ENCODE results near the gene ZKSCAN8. TPM values are rescaled to one million over a fixed set of nuclear protein-coding genes. Genes with fewer than 3 reads are reported as not detected.
A peak's percentile ranks its signal among the peaks of the same experiment; 100 is the strongest.
"Not testable (repeated sequence)": the region's sequence is repeated elsewhere in the genome, so short reads cannot be mapped to it uniquely, and the experiment has no call there.

The ZKSCAN8 gene
- total RNA-seq: 23.8 and 26.4 TPM in 2 replicates
- polyA plus RNA-seq (2012): 10.4 TPM

DNA sequence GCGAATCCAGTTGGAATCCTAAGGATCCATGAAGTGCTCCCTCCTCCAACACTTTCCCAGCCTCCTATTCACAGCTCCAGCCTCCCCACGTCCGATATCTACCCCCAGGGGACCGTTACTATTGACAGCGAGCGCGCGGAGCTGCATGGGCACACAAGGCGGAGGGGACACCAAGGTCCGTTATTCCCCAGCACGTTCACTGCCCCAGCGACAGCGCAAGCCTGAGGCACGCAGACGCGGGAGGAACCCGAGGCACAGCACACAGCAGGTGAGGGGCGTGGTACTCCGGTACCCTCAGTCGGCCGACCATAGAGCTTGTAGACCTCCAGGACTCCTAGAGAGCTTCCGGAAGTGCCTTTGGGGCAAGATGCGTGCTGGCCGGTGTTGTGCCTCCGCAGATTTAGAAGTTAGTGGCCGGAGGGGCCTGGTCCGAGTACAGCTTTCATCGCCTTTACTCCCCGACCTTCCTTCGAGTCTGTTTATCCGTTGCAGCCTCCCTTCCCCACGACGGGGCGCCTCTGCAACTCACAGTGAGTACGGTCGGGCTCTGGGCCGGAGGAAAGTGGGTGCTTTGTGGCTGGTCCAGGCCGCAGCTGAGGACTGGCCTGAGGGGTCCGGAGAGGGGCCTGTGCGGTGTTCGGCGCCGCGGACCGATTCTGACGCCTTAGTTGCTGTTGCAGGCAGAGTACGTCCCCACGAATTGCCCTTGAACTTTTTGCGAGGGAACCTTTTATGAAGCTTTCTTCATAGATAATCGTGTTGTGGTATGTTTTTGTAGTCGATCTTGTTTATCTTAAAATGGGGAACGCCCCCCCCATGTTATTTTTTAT lies at the start of gene ZKSCAN8:
Gene ZKSCAN8 (plus strand): TSS at position 384 of the 830 bp plus-strand sequence. CDS start 6,525 bp downstream, outside the sequence.
- peak; percentile 94 for DNase-seq (ENCODE audit: low read depth)

DNA sequence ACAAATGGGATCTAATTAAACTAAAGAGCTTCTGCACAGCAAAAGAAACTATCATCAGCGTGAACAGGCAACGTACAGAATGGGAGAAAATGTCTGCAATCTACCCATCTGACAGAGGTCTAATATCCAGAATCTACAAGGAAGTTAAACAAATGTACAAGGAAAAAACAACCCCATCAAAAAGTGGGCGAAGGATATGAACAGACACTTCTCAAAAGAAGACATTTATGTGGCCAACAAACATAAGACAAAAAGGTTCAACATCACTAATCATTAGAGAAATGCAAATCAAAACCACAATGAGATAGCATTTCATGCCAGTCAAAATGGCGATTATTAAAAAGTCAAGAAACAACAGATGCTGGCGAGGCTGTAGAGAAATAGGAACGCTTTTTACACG lies 39.5 kb upstream of the ZKSCAN8 start:
- DNase-seq (ENCODE audit: low read depth): not testable (repeated sequence)

DNA sequence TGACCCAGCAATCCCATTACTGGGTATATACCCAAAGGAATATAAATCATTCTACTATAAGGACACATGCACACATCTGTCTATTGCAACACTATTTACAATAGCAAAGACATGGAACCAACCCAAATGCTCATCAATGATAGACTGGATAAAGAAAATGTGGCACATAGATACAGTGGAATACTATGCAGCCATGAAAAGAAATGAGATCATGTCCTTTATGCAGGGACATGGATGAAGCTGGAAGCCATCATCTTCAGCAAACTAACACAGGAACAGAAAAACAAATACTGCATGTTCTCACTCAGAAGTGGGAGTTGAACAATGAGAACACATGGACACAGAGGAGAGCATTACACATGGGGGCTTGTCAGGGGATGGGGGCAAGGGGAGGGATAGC lies 39.0 kb upstream of the ZKSCAN8 start:
- DNase-seq (ENCODE audit: low read depth): not testable (repeated sequence)

DNA sequence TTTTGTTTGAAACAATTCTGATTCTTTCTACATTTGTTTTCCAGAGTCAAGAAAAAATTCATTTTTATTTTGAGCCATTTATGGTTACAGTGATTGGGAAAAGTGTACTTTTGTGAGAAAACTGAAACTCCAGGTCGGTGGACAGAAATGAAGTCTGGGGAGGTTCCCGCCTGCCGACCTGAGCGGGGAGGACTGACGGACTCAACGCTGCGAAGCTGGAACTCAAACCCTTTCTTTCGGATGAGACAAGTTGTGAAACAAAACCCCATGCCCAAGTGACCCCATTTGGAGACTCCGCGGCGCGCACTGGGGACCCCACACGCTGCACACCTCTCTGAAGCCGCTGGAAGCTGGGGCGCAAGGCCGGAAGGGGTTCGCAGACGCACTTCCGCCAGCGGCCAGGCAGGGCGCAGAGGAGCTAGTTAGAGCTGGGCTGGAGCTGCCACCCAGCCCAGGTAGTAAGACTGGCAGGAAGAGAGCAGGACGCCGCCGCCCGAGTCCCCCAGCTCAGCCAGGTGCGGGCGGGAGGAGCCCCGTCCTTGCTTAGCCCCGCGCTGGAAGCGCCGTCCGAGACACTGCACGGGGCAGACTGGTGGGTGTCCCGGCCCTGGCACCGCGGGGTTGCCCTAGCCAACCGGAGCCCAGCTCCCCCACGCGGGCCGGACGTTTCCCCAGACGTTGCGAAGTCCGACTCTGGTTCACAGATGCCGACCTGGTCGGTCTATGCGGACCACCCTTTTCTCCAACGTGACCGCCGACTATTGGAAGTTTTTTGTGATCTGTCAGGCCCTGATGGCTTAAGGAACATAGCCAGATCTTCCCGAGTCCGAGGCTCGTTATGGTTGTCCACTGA lies 37.1 kb upstream of the ZKSCAN8 start:
- peak; percentile 85 for DNase-seq (ENCODE audit: low read depth)

DNA sequence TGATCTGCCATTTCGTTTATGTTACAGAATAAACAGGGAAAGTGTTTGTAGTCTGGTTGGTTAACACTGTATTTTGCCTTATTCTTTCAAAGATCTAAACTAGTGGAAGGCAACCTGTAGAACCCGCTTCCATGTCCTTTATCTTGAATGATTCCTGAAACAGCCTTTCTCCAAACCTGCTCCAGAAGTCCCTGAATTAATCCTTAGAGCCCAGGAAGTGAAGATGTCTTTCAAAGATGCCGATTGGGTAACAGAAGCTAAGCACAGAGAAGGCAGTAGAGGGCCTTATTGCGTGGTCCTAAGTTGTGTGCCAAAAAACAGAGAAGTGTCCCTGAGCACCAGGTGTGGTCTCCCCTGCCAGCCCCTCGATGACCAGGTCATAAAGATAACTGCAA lies 36.4 kb upstream of the ZKSCAN8 start:
- DNase-seq (ENCODE audit: low read depth): peak; percentile 36

DNA sequence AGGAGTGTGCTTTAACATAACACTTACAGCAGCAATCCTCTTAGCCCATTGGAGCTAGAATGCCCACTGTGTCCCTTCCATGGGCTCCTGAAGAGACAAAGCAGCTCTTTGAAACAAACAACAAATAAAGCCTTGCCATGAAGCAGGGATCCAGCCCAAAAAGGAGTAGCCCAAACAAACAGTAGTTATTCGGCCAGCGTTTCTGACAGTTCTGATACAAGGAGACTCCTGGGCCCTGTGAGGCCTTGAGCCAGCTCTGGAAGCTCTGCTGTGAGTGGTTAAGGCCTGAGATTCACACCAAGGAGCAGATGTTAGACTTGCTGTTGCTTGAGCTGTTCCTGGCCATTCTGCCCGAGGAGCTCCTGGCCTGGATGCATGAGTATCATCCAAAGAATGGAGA lies 34.2 kb upstream of the ZKSCAN8 start:
- DNase-seq (ENCODE audit: low read depth): no peak

DNA sequence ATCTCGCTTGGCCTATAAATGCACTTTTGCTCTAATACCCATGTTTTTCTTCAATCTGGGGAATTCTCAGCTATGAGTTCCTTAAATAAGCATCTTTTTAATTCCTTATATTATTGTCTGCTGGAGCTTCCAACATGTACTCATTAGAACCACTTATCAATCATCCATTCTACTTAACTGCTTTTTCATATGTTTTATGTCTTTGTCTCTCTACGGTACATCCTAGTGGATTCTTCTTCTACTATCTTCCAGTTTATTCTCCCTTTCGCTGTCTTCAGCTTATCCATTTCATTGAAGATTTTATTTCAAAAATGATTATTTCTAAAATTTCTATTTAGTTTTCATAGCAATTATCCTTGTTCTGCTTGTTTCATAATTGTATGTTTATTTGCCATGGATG lies 29.7 kb upstream of the ZKSCAN8 start:
- no peak for DNase-seq (ENCODE audit: low read depth)

DNA sequence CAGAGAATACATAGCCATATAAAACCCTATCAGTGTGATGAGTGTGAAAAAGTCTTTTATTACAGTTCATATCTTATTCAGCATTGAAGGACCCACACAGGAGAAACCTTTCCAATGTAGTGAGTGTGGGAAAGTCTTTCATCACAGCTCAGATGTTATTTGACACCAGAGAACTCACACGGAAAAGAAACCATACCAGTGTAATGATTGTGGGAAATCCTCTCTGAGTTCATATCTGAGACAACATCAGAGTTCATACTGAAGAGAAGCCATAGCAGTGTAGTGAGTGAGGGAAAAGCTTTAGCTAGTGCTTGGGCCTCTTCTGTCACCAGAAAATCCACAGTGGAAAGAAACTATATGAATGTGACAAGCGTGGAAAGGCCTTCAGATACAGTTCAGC lies 25.9 kb upstream of the ZKSCAN8 start:
- no peak for DNase-seq (ENCODE audit: low read depth)

DNA sequence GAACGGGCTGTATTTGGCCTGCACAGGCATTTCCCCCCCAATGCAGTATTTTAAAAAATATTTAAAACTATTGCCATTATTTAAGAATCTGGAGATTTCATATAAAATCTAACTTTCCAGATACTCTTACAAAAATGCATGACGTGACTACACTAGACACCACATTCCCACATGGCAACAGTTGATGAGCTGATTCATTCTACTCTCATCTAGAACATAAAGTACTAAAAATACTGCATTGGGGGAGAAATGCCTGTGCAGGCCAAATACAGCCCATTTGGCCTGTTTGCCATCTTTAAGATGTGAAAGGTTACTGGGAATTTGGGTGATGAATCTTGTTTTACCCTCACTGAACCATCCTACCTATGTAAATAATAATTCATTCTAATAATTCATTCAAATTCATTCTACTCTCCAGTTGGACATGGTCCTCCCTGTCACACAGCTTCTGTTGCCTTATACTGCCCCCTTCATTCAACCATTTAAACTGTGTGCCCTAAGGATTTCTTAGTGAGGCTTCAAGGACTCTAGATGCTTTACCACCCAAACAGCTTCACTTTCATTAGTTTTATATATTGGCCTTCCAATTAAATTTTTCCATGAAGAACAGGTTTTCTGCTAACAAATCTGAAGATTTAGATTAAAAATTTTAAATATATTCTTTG lies 24.2 kb upstream of the ZKSCAN8 start:
- DNase-seq (ENCODE audit: low read depth): no peak

DNA sequence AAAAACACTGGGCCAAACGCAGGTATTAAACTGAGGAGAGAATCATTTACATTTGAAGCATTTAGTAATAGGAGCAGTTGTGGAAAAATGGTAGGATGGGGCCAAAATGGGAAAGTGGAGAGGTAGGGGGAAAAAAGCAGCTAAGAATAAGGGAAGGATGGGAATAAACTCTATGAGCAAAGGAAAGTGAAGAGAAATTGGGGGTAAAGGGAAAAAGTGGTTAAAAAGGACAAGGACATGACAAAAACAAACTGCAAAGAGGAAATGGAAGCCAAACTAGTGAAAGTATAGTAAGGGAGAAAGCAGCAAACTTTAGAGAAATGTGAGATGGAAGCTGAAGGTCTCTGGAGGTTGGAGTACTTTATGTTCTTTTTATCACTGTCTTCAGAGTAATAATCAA lies 23.5 kb upstream of the ZKSCAN8 start:
- no peak for DNase-seq (ENCODE audit: low read depth)

DNA sequence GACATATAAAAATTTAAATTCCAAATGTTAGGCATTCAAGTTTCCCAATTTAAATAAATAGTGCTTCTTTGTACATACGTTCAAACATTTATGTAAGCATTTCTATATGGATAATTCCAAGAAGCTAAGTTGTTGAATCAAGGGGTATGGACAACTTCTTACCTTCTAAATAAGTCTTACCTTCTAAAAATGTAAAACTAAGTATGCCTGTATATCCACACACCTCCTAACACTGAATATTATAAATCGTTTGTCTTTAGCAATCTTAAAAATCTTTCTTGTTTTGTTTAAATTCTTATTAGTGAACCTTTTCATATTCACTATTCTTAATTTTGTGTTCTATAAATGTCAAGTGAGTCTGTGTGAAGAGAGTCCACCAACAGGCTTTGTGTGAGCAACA lies 19.8 kb upstream of the ZKSCAN8 start:
- no peak for DNase-seq (ENCODE audit: low read depth)

DNA sequence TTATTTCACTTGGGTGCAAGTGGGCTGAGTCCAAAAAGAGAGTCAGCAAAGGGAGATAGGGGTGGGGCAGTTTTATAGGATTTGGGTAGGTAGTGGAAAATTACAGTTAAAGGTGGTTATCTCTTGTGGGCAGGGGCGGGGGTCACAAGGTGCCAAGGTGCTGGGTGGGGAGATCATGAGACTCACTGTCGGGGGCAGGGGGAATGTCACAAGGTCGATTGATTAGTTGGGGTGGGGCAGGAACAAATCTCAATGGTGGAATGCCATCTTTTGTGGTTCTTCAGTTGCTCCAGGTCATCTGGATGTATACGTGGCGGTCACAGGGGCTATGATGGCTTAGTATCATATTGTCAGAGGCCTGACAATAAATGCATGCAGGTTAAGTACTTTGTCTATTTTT lies 19.4 kb upstream of the ZKSCAN8 start:
- DNase-seq (ENCODE audit: low read depth): not testable (repeated sequence)

DNA sequence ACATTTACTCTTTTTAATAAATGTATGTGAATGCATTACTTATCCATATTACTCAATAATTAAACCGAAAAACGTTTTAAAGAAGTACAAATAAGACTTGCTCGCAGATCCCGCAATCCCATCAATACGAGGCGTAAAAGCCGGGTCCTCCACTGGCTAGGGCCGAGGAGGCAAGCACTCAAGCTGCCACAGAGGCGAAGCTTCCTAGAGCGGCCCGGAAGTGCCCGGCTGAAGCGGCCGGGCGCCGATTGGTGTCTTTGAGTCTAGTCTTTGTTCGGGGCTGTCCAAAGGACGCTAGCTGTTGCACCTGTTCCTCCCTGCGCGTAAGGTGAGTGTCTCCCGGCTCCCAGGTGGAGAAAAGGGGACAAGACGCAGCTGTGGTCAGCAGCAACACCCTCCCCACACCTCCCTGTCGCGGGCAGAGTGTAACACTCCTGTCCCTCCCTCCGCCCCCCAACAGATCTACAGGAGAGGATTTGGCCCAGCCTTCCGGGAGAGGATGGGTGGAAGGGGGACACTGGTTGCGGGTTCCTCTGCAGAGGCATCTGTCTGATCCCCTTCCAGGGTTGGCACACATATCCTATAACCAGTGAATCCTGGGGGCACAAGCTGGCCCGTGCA lies 17.2 kb upstream of the ZKSCAN8 start, which contains the start of gene ZSCAN16:
Gene ZSCAN16 (plus strand): TSS at position 260 of the 621 bp plus-strand sequence. CDS start 835 bp downstream, outside the sequence.
- peak; percentile 91 for DNase-seq (ENCODE audit: low read depth)

DNA sequence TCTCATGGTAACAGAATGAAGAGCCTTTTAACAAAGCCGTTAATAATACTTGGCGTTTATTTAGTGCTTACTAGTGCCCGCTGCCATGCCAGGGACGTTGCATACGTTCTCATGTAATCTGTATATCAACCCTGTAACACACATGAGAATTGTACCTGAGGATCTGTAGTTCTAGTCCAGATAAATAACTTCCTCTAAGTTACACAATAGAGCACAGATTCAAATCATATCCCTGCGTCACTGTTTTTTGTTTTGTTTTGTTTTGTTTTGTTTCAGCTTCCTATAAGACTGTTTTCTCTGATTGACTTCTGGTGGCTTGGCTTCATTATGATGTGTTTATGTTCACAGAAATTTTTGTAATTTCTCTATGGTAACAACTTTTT lies 16.7 kb upstream of the ZKSCAN8 start:
- DNase-seq (ENCODE audit: low read depth): no peak

DNA sequence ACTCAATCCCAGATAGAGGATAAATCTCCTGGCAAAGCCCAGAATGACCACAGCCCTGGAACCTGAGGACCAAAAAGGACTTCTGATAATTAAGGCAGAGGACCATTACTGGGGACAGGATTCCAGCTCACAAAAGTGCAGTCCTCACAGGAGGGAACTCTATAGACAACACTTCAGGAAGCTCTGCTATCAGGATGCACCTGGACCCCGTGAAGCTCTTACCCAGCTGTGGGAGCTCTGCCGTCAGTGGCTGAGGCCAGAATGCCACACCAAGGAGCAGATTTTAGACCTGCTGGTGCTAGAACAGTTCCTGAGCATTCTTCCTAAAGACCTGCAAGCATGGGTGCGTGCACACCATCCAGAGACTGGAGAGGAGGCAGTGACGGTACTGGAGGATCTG lies 16.3 kb upstream of the ZKSCAN8 start:
- DNase-seq (ENCODE audit: low read depth): no peak

DNA sequence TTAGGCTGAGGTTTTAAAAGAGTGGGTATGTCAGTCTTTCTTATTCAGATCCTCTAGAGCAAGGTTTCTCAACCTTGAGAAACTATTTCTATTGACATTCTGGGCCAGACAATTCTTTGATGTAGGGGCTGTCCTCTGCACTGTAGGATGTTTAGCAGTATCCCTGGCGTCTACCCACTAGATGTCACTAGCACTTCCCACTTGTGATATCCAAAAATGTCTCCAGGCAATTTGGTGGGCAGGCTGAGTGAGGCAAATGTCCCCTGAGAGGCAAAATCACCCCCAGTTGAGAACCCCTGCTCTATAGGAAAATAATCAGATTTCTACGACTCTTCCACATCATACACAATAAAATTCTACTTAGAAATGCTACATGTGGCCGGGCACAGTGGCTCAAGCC lies 7.7 kb upstream of the ZKSCAN8 start:
- DNase-seq (ENCODE audit: low read depth): peak; percentile 59

DNA sequence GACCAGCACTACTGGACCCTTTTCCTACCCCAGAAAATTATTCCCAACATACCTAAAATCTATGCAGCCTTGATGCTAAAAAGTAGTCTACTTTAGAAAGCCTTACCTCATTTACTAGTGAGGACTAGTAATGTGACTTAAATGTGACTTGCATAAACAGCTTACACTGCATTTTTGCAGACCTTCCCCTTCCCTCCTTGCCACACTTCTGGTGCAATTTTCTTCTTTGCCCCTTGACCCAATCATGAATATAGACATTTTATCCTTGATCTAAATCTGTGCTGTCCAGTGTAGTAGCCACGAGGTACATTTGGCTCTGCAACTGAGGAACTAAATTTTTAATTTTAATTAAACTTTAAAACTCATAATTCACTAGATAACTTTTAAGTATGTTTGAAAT lies 7.0 kb upstream of the ZKSCAN8 start:
- DNase-seq (ENCODE audit: low read depth): no peak

DNA sequence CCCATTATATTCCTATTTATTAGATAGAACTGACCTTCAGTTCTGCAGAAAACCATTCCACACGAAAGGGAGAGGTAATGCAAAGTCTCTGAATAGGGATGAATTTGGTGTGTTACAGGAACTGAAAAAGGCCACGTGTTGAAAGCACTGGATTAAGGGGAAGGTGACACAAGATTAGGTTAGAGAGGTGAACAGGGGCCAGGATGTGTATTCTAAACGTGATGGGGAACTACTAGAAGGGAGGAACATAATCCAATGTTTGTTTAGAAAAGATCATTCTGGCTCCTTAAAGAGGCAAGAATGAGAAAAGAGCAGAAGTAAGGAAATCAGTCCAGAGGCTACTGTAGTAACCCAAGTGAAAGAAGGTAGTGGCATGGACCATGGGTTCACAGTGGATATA lies 6.3 kb upstream of the ZKSCAN8 start:
- DNase-seq (ENCODE audit: low read depth): no peak

DNA sequence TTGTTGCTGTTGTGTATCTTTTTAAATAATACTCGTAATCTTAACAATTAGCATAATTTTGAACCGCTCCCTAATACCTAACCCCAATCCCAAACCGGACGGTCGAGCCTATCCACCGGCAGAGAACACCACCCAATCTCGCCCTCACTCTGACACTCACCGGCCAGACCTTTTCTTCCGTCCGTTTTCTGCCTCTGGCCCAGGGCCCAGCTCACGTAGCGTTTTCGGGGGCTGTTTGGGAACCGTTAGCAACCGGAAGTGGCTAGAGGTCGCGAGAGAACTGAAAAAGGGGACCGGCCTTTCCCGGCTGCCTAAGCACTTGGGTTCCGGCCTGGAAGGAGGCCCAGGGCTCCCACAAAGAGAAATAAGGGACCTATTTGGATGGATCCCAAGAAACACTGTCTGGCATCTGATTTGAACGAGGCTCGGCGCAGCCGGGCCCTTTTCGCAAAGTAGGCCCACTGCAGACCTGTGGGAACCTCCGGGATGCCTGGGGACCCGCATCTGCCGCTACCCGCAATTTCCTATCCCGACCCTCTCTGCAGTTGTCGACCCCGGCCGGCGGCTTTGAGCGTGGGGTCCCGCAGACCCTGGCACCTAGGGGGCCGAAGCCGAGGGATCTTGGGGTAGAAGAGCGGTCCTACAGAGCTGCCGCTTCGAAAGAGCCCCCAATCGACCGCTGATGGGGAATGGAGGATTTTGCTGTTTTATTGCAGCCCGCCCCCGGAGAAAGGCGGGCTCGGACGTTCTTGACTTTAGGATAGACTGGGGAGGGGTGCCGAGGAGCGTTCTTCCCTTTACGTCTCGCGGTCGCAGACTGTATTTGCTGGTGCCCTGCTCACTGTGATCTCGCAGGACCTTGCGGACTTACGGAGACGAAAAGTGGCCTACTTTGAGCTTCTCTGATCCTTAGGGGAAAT lies 4.8 kb upstream of the ZKSCAN8 start:
- DNase-seq (ENCODE audit: low read depth): peak; percentile 96

DNA sequence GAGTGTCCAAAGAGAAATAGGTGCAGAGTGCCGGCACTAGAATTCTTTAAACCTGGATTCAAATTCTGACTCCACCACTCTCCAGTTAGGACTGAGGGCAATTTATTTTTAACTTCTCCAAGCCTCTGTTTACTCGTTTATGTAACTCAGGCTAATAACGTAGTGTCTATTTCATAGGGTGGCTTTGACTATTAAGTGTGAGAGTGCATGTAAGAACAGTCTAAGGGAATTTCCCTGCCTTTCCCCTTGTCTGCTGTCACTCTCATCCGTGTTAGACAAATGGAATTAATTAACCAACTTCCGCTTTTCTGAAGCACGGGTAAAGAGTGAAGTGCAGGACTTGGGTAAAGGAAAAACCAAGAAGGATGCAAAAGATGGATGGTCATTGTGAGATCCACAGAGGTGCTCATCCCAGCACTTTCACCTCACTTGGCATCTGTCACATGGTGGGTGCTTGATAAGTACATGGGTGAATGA lies 4.1 kb upstream of the ZKSCAN8 start:
- no peak for DNase-seq (ENCODE audit: low read depth)

Measured in myocyte (in vitro differentiated cells).